Prostate gland (tissue), 2 donors: ENCODE measurements around the gene DLX4. TPM values are rescaled to one million over a fixed set of nuclear protein-coding genes. Genes with fewer than 3 reads are reported as not detected.

Source experiments
- DNase-seq: peaks from one replicate; pipeline ENCODE4 v3.0.0-alpha.2; 2019; ENCODE audit warnings: low spot score
- H3K27ac ChIP-seq, 2 donors: fragments of 200-600 bp; sonication (generic); 2 replicates each; pipeline ENCODE4 v1.5.1; 2017 to 2019
- H3K27me3 ChIP-seq: fragments of 200-600 bp; sonication (generic); replicated peaks from 2 replicates; pipeline ENCODE4 v1.5.1; 2019; ENCODE audit not compliant: insufficient read depth
- H3K36me3 ChIP-seq, 2 donors: fragments of 200-600 bp; sonication (generic); 1 replicate in 1 of 2; 2 replicates in 1 of 2; pipeline versions ENCODE4 v1.5.1 to v1.8.1; 2017 to 2019
- H3K4me1 ChIP-seq: fragments of 200-600 bp; sonication (generic); replicated peaks from 2 replicates; pipeline ENCODE4 v1.5.1; 2019
- H3K4me3 ChIP-seq, 2 donors: fragments of 200-600 bp; sonication (generic); 2 replicates each; pipeline ENCODE4 v1.5.1; 2017 to 2019
- H3K9me3 ChIP-seq: fragments of 200-600 bp; sonication (generic); 2 replicates; pipeline ENCODE4 v1.5.1; 2017
- POLR2A ChIP-seq: fragments of 450-650 bp; IDR thresholded peaks from one replicate; pipeline ENCODE4 v1.6.1; 2016; ENCODE audit warnings: antibody characterized with exemption, mild to moderate bottlenecking
- POLR2AphosphoS5 ChIP-seq: sonication (generic); formaldehyde crosslinking; IDR thresholded peaks from one replicate; pipeline ENCODE4 v1.6.1; 2017; ENCODE audit warnings: antibody characterized with exemption
- WGBS: methylation state at CpG from one replicate; pipeline ENCODE4 v1.1.5; 2018; 5-methylcytosine and 5-hydroxymethylcytosine counted together
- intact Hi-C: fragments of 100-400 bp; cut with DNase I; formaldehyde crosslinking; loops from one replicate; pipeline ENCODE4 v1.14.2; 2022
- total RNA-seq, 2 donors: library from RNA; depleted of rRNA; stranded (reverse); fragments of >200 nt; gene quantifications; one replicate each; pipeline ENCODE4 v1.1.0, GENCODE V29; 2016
- TF ChIP-seq, protein P1 (sequence below), 4 experiments: fragments of 200-600 bp in 2 of 4; fragments of 450-650 bp in 2 of 4; sonication (generic) in 2 of 4; IDR thresholded peaks; 1 replicate in 3 of 4; 2 replicates in 1 of 4; pipeline ENCODE4 v1.5.1; 2016 to 2019; ENCODE audit warnings: antibody characterized with exemption in 4 of 4, mild to moderate bottlenecking in 2 of 4, moderate library complexity in 2 of 4

DLX4 gene
- total RNA-seq, 2 donors from 2014 or later, result not detected

DNA sequence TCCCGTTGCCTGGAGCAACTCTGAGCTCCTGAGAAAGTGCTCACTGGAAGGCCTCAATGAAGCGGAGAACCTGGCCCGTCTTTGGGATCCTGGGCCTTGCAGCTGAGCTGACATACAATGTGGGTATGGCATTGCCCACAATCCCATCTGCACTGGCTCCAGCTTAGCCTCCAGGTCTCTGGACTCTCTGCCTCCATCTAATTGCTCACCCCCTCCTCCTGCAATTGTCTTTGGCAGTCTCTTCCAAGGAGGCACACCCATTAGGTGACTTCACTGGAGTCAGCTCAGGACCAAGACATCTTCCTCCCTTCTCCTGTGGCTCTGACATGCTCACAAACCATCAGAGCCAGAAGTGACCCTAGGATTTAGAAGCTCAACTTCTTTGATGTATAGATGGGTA, 1.5 kb downstream of the DLX4 start:
- intact Hi-C loops, result no loop called here
- no peak overlapping the region for H3K4me3 ChIP-seq
- 70% methylated on average over 3 of the region's 3 CpGs for WGBS
- no peak overlapping the region for H3K27ac ChIP-seq
- TF ChIP-seq POLR2AphosphoS5 (no peak), POLR2A (no peak)
- TF ChIP-seq, protein P1, sequence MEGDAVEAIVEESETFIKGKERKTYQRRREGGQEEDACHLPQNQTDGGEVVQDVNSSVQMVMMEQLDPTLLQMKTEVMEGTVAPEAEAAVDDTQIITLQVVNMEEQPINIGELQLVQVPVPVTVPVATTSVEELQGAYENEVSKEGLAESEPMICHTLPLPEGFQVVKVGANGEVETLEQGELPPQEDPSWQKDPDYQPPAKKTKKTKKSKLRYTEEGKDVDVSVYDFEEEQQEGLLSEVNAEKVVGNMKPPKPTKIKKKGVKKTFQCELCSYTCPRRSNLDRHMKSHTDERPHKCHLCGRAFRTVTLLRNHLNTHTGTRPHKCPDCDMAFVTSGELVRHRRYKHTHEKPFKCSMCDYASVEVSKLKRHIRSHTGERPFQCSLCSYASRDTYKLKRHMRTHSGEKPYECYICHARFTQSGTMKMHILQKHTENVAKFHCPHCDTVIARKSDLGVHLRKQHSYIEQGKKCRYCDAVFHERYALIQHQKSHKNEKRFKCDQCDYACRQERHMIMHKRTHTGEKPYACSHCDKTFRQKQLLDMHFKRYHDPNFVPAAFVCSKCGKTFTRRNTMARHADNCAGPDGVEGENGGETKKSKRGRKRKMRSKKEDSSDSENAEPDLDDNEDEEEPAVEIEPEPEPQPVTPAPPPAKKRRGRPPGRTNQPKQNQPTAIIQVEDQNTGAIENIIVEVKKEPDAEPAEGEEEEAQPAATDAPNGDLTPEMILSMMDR (IDR thresholded peaks at IDR 0.05), result no peak
- peaks cover 49% of the 10 kb centered on the region for H3K27me3 ChIP-seq
- peaks cover 8% of the 10 kb centered on the region for H3K4me1 ChIP-seq
- no peak for DNase-seq
- no peaks in the 10 kb centered on the region for H3K36me3 ChIP-seq
- H3K9me3 ChIP-seq, result no peaks in the 10 kb centered on the region

GRCh38 chr17:49971199-49971847, 2.3 kb downstream of the DLX4 start:
- TF ChIP-seq, protein P1 (IDR thresholded peaks at IDR 0.05), result no peak
- TF ChIP-seq POLR2AphosphoS5 (no peak), POLR2A (no peak)
- 31% methylated on average over 35 of the region's 35 CpGs for WGBS
- intact Hi-C loops, result no loop called here
- Histone ChIP-seq H3K27ac (no peak overlapping the region), H3K36me3 (no peaks in the 10 kb centered on the region), H3K4me1 (peaks cover 8% of the 10 kb centered on the region), H3K9me3 (no peaks in the 10 kb centered on the region), H3K27me3 (peaks cover 43% of the 10 kb centered on the region), H3K4me3 (no peak overlapping the region)
- DNase-seq, result no peak

- Histone ChIP-seq H3K27ac (no peak overlapping the region), H3K36me3 (no peaks in the 10 kb centered on the region), H3K9me3 (no peaks in the 10 kb centered on the region), H3K27me3 (peaks cover 38% of the 10 kb centered on the region), H3K4me3 (no peak overlapping the region), H3K4me1 (peaks cover 8% of the 10 kb centered on the region)
- intact Hi-C loops, result no loop called here
- WGBS, result 0% methylated on average over 26 of the region's 55 CpGs
- DNase-seq, result no peak
- no peak for TF ChIP-seq POLR2AphosphoS5
- TF ChIP-seq, protein P1 (IDR thresholded peaks at IDR 0.05), result no peak
- no peak for TF ChIP-seq POLR2A
Observed at GRCh38 chr17:49971848-49972485, 3.0 kb downstream of the DLX4 start.

GRCh38 chr17:49972486-49973270, 3.7 kb downstream of the DLX4 start:
- no peak overlapping the region for H3K4me3 ChIP-seq
- H3K9me3 ChIP-seq, result no peaks in the 10 kb centered on the region
- WGBS, result 32% methylated on average over 55 of the region's 57 CpGs
- H3K27me3 ChIP-seq, result peaks cover 36% of the 10 kb centered on the region
- DNase-seq, result no peak
- intact Hi-C loops, result no loop called here
- peaks cover 8% of the 10 kb centered on the region for H3K4me1 ChIP-seq
- H3K27ac ChIP-seq, result no peak overlapping the region
- TF ChIP-seq POLR2AphosphoS5, result no peak
- TF ChIP-seq, protein P1 (IDR thresholded peaks at IDR 0.05), result no peak
- no peak for TF ChIP-seq POLR2A
- H3K36me3 ChIP-seq, result no peaks in the 10 kb centered on the region
